ENCODE measurements around the gene MYPOP.

The MYPOP gene

DNA sequence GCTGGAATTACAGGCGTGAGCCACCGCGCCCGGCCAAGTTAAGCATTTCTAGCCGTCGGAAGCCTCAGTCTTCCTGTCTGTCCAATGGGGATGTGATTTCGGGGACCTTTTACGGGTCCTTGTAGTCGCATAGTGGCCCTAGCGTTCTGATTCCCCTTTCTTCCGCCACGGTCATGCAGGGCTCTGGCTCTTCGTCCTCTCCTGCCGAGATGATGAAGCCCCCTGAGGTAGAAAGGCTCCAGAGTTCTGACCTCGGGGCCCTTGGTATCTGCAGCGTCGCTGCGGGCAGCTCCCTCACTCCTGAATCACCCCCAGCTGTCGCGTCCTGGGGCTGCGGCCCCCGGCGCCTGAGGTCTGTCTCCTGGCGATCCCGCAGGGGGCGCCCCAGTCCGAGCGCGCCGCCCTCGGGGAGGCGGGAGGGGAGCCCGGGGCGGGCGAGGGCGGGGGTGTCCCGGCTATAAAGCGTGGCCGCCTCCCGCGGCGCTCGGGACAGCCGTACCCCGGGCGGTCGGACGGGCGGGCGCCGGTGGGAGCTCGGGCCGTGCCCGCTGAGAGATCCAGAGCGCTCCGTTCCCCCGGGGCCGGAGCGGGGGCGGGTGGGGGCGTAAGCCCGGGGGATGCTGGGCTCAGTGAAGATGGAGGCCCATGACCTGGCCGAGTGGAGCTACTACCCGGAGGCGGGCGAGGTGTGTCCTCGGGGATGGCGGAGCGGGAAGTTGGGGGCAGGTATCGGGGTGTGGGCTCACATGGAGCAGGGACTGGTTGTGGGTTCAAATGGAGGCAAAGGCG lies 38.4 kb downstream of the MYPOP start, which contains the start of gene FOXA3:
Gene FOXA3 (plus strand): TSS at position 487 of the 789 bp plus-strand sequence. CDS start 131 bp downstream, at position 618.
- H3K4me3 ChIP-seq (ENCODE audit: control insufficient read depth, low read depth, low read length), result peak within 1 kb of the TSS; percentile 47
- DNase-seq (ENCODE audit: low read depth), result peak; percentile 38
- TF ChIP-seq, protein P1, sequence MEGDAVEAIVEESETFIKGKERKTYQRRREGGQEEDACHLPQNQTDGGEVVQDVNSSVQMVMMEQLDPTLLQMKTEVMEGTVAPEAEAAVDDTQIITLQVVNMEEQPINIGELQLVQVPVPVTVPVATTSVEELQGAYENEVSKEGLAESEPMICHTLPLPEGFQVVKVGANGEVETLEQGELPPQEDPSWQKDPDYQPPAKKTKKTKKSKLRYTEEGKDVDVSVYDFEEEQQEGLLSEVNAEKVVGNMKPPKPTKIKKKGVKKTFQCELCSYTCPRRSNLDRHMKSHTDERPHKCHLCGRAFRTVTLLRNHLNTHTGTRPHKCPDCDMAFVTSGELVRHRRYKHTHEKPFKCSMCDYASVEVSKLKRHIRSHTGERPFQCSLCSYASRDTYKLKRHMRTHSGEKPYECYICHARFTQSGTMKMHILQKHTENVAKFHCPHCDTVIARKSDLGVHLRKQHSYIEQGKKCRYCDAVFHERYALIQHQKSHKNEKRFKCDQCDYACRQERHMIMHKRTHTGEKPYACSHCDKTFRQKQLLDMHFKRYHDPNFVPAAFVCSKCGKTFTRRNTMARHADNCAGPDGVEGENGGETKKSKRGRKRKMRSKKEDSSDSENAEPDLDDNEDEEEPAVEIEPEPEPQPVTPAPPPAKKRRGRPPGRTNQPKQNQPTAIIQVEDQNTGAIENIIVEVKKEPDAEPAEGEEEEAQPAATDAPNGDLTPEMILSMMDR (conservative IDR thresholded peaks at IDR 0.05; ENCODE audit: control insufficient read depth, insufficient read depth, low read depth, low read length), result no peak

DNA sequence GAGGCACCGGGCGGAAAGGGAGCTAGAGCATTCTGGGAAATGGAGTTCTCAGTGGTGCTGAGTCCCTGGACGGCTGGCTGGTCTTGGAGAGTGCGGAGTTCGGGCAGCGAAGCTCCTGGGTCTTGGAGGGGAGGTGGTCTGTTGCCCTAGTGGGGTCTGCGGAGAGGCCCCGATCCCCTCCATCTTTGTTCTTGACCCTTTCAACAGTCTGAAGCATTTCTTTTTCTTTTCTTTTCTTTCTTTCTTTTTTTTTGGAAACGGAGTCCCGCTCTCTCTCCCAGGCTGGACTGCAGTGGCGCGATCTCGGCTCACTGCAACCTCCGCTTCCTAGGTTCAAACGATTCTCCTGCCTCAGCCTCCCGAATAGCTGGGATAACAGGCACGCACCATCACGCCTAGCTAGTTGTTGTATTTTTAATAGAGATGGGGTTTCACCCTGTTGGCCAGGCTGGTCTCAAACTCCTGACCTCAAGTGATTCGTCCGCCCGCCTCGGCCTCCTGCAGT lies 39.0 kb downstream of the MYPOP start:
- no peak for DNase-seq (ENCODE audit: low read depth)
- H3K4me3 ChIP-seq (ENCODE audit: control insufficient read depth, low read depth, low read length), result peak overlapping the region; percentile 47
- TF ChIP-seq, protein P1 (conservative IDR thresholded peaks at IDR 0.05; ENCODE audit: control insufficient read depth, insufficient read depth, low read depth, low read length), result no peak

DNA sequence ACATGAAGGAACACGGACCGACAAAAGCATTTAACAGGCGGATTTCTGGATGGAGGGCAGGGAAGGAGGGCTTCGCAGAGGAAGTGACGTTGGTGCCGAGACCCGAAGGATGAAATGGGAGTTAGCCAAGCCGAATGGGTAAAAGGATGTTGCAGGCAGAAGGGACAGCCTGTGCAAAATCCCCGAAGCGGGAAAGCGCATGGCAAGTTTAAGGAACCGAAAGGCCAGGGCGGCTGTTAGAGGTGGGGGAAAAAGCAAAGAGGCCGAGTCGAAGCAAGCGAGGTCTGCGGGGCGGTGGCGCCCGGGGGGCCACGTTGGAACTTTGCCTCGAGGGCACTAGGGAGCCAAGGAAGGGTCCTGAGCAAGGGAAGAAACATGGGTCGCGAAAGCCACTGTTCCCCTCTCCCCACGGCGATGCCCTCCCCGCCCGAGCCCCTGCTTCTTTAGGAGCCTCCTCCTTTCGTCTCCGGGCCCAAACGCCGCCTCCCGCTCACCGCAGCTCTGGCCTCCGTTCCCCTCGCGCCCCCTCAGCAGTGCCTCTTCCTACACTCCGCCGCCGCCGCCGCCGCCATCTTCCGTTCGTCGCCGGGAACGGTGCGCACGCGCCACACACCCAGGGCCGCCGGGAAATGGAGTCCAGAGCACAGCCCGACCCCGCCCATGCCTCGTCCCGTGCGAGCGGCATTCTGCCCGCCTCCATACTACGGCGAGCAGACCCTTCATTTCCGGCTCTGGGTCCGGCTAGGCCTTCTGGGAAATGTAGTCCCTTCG lies 39.7 kb downstream of the MYPOP start, which contains the start of gene SYMPK:
Gene SYMPK (minus strand): TSS at position 584 of the 771 bp plus-strand sequence. CDS start 8,652 bp downstream, outside the sequence.
- H3K4me3 ChIP-seq (ENCODE audit: control insufficient read depth, low read depth, low read length), result peak within 1 kb of the TSS; percentile 99
- DNase-seq (ENCODE audit: low read depth), result peak; percentile 97

DNA sequence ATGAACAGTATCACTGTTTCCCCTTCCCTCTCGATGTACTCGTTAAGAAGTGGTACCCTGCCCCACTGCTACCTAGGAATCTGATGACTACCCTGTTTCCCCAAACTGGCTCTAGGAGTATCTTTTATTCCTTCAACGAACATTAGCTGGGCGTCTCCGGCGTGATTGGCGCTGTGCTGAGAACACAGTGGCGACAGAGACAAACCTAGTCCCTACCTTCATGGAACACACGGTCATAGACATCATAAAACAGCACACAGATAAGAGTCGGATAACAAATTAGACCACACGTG lies 40.2 kb downstream of the MYPOP start:
- H3K4me3 ChIP-seq (ENCODE audit: control insufficient read depth, low read depth, low read length), result peak overlapping the region; percentile 99
- TF ChIP-seq, protein P1 (conservative IDR thresholded peaks at IDR 0.05; ENCODE audit: control insufficient read depth, insufficient read depth, low read depth, low read length), result no peak
- DNase-seq (ENCODE audit: low read depth), result no peak

More for the DNA sequence above, 39.7 kb downstream of the MYPOP start, which contains the start of gene SYMPK:
- TF ChIP-seq, protein P1 (conservative IDR thresholded peaks at IDR 0.05; ENCODE audit: control insufficient read depth, insufficient read depth, low read depth, low read length), result no peak

DNA sequence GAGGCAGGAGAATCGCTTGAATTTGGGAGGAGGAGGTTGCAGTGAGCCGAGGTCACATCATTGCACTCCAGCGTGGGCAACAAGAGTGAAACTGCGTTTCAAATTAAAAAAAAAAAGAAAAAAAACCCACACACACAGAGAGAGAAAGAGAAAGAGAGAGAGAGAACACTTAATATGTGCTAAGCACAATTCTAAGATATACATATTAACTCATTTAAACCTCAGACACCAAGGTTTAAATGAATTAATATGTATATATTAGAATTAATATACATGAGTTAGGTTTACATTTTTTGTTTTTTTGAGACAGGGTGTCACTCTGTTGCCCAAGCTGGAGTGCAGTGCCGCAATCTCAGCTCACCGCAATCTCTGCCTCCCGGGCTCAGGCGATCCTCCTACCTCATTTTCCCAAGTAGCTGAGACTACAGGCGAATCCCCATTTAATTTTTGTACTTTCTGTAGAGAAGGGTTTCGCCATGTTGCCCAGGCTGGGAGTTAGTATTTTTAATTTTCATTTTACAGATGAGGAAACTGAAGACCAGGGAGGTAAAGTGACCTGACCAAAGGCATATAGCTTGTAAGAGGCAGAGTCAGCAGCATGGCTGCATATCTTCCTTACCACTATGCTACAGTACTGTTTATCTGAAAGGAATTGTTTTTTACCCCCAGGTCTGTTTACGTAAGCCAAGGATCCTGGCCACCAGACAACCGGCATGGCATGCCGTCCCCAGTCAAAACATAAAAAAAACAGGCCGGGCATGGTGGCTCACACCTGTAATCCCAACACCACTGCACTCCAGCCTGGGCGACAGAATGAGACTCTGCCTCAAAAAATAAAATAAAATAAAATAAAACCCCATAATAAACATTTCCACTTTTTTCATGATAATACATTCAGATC lies 41.8 kb downstream of the MYPOP start:
- no peak overlapping the region for H3K4me3 ChIP-seq (ENCODE audit: control insufficient read depth, low read depth, low read length)
- TF ChIP-seq, protein P1 (conservative IDR thresholded peaks at IDR 0.05; ENCODE audit: control insufficient read depth, insufficient read depth, low read depth, low read length), result no peak
- DNase-seq (ENCODE audit: low read depth), result no peak

Data from fibroblast of mammary gland (primary cell).